Esophagus muscularis mucosa (tissue), 4 donors: Measurements from ENCODE around the gene THOP1.

ENCODE experiments used
- EP300 ChIP-seq: sonication (generic); formaldehyde crosslinking; IDR thresholded peaks from one replicate; pipeline ENCODE4 v1.6.1; 2017; ENCODE audit warnings: antibody characterized with exemption
- POLR2A ChIP-seq: fragments of 450-650 bp; IDR thresholded peaks from one replicate; pipeline ENCODE4 v1.6.1; 2017; ENCODE audit warnings: antibody characterized with exemption, moderate library complexity, mild to moderate bottlenecking, low read depth
- POLR2AphosphoS5 ChIP-seq, 2 donors: sonication (generic); formaldehyde crosslinking; IDR thresholded peaks; one replicate each; pipeline ENCODE4 v1.6.1; 2017; ENCODE audit warnings: antibody characterized with exemption in 2 of 2
- TF ChIP-seq, protein P1 (sequence below), 3 experiments: fragments of 200-600 bp in 2 of 3; fragments of 450-650 bp in 1 of 3; sonication (generic) in 2 of 3; IDR thresholded peaks; one replicate each; pipeline ENCODE4 v1.5.1; 2017 to 2019; ENCODE audit warnings: antibody characterized with exemption in 3 of 3, mild to moderate bottlenecking in 2 of 3, moderate library complexity in 1 of 3

- TF ChIP-seq POLR2A, result no peak
- TF ChIP-seq, protein P1, sequence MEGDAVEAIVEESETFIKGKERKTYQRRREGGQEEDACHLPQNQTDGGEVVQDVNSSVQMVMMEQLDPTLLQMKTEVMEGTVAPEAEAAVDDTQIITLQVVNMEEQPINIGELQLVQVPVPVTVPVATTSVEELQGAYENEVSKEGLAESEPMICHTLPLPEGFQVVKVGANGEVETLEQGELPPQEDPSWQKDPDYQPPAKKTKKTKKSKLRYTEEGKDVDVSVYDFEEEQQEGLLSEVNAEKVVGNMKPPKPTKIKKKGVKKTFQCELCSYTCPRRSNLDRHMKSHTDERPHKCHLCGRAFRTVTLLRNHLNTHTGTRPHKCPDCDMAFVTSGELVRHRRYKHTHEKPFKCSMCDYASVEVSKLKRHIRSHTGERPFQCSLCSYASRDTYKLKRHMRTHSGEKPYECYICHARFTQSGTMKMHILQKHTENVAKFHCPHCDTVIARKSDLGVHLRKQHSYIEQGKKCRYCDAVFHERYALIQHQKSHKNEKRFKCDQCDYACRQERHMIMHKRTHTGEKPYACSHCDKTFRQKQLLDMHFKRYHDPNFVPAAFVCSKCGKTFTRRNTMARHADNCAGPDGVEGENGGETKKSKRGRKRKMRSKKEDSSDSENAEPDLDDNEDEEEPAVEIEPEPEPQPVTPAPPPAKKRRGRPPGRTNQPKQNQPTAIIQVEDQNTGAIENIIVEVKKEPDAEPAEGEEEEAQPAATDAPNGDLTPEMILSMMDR (IDR thresholded peaks at IDR 0.05), result no peak
- TF ChIP-seq POLR2AphosphoS5 (IDR thresholded peaks at IDR 0.05), result no peak
- no peak for TF ChIP-seq EP300
Observed at GRCh38 chr19:2774083-2774679, 11.1 kb upstream of the THOP1 start.
